H54 (cell line): ENCODE measurements around the gene LRRC8D.

ENCODE experiments used
- DNase-seq: peaks from one replicate; pipeline ENCODE4 v3.0.0; 2011; ENCODE audit warnings: low spot score, mixed read lengths; ENCODE audit not compliant: insufficient read length
- FAIRE-seq: peaks from 3 replicates; lab custom pipeline; 2011; peaks lifted over from hg19 to GRCh38; lab: Jason Lieb, UNC
- POLR2A ChIP-seq: IDR thresholded peaks from 2 replicates; pipeline ENCODE4 v1.6.1; 2011; ENCODE audit warnings: low read depth, mild to moderate bottlenecking, low read length

The LRRC8D gene

DNA sequence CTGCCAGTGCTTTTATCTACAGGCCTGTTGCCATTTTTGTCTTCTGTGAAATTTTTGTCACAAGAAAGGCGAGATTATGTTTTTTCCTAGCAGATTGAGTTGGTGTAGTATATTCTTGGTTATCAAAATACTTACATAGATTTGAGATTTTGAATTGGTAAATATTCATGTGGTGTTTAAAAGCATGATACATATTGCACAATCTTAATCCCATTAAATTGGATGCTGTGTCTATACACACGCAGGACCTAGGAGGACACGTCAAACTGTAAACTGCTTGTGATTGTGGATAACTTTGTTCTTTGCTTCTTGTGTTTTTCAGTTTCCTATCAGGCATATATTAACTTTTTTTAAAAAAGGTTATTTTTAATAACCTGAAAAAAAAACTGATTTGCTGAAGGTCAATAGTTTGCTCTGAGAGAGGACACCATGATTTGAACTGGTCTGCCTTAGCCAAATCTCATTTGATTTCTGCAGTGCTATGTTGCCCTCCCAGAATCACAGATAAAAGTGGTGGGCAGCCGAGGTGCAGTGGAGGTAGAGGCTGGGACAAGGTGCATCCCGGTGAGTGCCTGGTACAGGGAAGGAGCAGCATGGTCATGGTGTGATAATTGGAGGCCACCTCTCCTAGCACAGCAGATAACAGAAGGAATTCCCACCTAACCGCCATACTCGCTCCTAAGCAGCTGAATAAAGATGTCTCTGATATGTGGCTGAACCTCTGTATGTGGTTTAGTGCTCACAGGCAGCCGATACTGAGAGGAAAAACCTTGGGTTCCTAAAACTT lies 76.7 kb downstream of the LRRC8D start:
- no peak for DNase-seq
- no peak for TF ChIP-seq POLR2A
- FAIRE-seq: no peak

DNA sequence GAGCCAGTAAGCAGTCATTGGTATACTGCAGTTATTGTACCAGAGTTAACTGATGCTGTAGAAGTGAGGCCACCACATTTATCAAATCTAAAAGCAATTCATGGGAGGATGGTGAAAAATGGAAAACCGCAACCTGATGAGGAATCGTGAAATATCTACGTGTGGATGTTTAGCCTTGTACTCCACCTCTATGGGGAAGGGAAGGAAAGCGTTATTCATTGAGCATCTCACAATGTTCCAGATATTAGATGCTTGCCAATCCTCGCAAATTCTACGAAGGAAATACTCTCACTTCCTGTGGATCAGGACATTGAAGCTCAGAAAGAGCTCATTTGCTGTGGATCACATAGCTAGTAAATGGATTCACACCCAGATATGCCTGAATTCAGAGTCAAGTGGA lies 77.3 kb downstream of the LRRC8D start:
- no peak for DNase-seq
- no peak for FAIRE-seq
- no peak for TF ChIP-seq POLR2A

DNA sequence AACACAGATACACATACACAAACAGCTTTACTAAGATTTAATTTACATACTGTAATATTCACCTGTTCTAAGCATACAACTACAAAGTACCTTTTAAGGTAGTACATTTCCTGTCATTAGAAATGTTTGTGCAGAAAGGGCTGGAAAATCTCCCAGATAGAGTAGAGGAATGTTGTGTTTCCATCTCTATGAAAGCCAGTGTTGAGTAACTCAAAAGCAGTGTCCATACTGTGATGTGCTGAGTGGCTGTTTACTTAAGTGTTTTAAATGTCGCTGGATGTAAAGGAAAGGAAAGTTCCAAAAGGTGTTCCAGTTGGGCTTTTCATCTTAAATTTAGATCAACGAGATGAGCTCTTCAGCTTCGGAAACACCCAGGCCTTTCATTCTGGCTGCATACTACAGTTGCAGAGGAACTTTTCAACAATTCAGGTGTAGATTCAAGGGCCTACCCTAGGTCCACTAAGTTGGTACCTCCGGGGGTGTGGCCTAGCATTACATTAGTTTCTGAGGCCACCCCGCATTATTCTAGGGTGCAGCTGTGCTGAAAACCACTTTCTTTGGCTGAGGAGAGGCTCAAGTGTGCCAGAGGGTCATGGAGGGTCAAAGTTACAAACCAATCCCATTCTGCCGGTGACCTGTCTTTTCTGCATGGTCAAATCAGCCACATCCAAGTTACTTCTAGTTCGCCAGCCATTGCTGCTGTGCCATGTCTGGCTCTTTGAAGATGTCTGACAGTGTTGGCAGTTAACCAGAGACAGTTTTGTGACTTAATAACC lies 78.1 kb downstream of the LRRC8D start:
- DNase-seq (no peak), FAIRE-seq (no peak)
- no peak for TF ChIP-seq POLR2A

DNA sequence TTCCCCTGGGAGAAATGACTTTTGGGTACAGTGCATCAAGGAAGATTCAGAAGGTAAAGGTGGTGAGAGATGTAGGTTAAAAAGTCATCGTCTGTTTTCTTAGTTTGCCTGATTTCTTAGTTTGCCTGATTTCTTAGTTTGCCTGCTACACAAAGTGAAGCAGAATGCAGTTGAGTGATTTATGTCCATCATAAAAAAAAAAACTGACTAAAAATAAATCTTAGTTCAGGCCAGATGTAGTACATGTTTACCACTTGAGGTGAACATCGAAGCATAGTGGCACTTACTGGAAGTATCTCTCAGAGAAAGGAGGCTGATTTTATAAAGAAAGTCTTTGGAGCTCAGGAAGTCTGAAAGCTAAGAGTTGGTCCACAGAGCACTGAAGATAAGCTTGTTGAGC lies 79.5 kb downstream of the LRRC8D start:
- FAIRE-seq: no peak
- no peak for TF ChIP-seq POLR2A
- no peak for DNase-seq

DNA sequence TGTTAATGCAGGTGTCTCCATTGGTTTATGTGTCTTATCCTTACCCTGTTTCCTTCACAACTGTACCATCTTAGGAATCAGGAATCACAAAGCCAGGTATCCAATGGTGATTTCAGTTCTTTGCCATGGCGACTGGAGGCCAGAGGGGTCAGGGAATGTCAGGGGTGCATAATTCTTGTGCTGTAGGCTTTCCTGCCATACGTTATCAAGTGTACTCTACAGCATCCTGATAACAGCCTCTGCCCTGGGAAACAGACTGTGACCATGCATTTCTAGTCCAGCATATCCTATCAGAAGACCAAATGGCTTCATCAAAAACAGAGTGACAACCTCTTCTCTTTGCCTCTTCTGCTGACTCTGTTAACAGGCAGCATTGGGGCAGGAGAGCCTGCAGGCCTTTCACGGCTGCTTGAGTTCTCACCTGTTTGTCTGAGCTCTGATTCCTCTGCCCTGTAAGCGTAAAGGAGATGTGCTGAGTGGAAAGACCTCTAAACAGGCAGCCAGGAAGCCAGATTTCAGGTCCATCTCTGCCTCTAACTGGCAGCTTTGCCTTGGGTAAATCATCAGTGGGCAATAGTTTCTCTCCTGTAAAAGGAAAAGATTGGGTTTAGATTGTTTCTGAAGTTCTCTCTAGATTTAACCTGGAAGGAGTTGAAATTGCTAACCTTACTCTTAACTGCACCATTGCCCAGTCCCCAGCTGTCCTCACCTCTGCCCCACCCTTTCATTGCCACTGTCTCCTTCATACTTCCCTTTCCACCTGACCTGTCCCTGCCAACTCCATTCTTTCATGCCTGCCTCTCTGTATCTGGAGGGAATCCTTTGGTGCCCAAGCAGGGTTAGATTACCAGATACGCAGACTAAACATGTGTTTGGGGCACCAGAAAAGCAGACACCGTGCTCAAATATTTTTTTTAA lies 80.2 kb downstream of the LRRC8D start:
- no peak for DNase-seq
- no peak for FAIRE-seq
- TF ChIP-seq POLR2A: no peak

DNA sequence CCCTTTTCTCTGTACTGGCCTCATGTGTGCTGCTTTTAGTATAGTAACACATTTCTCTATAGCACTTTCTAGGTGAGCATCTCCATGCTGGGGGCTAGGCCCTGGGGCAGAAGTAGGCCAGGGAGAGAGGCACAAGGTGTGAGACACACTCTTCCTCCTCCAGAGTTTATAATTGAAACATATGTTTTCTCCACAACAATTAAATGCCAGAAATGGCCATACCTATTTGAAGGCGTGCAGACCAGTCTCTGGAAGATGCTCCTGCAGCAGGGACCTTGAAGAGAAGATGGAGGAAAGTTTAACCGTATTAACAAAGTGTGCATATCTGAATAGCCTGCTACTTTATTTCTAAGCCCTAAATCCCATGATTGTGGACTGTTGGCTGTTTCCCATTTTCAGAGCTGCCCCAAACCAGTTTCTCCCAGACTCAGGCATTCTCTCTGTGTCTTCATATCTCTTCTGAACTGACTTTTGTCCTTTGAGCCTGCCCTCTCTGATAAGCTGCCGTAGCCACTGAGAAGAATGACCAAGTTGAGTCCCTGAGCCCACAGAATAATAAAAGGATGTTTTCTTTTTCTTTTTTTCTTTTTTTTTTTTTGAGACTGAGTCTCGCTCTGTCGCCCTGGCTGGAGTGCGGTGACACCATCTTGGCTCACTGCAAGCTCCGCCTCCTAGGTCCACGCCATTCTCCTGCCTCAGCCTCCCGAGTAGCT lies 81.3 kb downstream of the LRRC8D start:
- FAIRE-seq (no peak), DNase-seq (no peak)
- no peak for TF ChIP-seq POLR2A

DNA sequence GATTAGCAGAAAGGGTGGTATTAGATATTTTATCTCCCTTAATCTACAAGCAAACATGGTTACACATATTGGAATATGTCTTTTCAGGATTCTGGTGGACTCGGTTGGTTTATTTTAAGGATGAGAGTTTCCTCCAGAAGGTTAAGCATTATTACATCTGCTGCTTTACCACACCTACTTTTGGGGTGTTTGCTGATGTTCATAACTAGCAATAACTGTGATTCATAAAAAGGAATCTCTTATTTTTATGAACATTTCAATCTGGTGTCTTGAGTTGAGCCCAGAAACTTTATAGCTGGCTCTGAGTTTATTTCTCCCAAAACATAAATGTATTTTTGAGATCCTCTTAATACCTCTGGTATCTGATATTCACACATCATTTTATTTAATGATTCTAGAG lies 82.7 kb downstream of the LRRC8D start:
- TF ChIP-seq POLR2A: no peak
- DNase-seq: no peak
- FAIRE-seq: no peak

DNA sequence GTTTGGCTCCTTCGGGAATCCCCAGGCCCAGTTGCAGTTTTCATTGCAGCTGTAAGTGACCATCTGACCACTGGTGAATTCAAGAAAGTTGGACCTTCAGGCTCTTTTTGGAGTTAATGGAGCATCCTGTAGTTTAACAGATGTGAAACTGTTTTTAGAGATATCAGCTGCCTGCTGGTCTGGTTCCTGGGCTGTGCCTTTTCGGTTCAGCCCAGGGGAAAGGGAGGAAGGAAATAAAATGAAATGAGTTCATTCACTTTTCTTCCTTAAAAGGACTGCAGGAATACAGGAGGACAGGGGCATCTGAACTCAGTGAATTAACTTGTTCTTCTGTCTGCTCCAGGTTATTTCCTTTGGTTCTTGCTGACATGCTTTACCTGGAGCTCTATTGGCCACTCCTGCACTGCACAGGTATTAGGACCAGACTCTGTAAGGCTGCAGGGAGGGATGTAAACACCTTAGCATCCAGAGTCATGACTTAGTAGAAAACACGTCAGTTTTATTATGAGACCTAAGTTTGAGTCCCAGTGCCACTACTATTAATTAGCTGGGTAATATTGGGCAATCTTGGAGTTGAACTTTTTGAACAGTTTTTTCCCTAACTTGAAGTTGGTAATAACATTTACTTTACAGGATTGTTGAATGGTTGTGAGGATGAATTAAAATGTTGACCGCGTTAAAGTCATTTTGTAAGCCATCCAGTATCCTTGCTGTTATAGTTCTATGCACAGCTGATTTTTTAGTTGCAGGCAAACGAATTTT lies 83.6 kb downstream of the LRRC8D start:
- FAIRE-seq: no peak
- no peak for TF ChIP-seq POLR2A
- DNase-seq: no peak

DNA sequence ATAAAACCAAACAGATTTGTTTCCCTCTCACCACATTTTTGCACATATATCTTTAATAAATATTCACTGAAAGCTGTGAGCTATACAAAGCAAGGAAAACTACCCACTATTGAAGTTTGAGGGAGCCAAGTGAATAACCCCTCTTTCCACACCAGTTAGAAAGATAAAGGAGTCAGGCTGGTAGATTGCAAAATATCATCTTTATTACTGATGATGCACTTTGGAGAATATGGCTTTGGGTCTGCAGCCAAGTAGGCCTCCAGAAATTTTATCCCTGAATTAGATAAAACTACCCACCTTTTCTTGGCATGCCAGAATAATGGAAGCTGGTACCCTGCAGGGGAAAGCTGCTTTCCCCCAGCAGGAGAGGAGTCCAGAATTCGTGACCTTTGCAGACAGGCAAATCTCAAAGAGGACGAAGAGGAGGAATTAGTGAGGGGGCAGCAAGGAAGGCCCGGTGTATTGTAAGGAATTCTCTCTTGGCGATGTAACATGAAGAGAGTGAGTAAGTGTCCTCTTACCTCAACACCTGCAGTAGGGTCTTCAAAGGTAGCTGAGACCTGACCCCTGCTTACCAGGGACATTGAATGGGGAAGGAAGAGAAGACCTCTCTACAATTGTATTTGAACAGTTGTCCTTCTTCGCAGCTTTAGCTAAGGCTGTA lies 84.7 kb downstream of the LRRC8D start:
- FAIRE-seq (no peak), DNase-seq (no peak)
- no peak for TF ChIP-seq POLR2A

DNA sequence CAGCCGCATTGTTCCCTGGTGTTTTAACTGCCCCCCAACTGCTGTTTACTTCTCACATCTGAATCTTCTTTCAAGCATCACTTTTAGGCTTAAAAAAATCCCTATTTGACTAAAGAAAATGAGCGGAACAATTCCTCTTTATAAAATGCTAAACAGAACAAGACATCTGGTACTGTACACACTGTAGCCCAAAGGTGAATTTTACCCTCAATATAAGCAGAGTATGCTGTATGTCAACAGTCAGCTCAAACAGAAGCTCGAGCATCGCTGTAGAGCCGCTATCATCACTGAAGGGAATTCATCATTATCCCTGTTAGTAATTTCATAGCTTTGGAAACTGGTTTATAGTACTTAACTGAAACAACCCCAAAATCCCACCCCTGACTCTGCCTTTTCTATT lies 85.3 kb downstream of the LRRC8D start:
- DNase-seq: no peak
- no peak for FAIRE-seq
- no peak for TF ChIP-seq POLR2A

DNA sequence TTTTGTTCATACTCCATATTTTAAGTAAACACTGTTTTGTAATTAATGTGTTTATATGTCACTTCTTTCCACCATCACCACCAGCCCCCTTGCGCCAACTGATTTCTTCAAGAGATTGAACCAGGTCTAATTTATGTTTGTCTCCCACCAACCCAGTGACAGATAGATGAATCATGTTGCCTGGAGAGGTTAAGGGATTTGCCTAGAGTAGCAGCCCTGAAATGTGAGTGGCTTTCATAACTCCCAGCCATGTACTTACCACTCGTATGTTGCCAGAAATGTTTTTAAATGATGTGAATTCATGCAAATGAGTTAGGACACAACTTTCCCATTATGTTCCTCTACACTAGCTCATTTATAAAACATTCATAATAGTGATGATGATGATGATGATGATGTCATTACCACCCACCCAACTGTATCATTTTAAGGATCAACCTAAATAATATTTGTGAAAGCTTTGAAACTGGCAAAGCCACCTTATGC lies 86.9 kb downstream of the LRRC8D start:
- FAIRE-seq (peak; percentile 72), DNase-seq (no peak)
- TF ChIP-seq POLR2A: no peak

DNA sequence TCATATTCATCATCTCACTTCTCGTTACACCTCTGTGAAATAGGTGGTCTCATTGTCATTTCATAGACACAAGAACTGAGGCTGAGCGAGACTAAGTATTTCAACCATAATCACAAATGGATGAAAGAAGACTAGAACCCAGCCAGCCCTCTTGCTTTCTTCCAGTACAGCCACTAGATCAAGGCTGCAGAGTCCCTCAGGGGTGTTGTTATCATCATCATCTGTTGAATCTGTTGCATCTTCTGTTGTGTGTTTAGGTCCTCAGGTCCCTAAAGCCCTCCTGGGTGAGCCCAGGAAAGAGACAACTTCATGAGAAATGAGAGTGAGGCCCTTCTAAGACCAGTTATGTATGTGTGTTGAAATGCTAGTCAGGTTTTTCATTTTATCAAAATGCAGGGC lies 87.4 kb downstream of the LRRC8D start:
- DNase-seq (no peak), FAIRE-seq (no peak)
- no peak for TF ChIP-seq POLR2A
